ENCODE measurements around the gene MAGEB16. TPM values are rescaled to one million over a fixed set of nuclear protein-coding genes. Genes with fewer than 3 reads are reported as not detected.

MAGEB16 gene
- total RNA-seq, 1 experiment from 2014 or later, result not detected

- ChIA-PET POLR2A (ENCODE audit: unreplicated experiment) (no interaction called here), CTCF (no interaction called here)
- no peak for DNase-seq
- Histone ChIP-seq H3F3A (ENCODE audit: insufficient read depth, low read depth) (no peaks in the 10 kb centered on the region), H3K36me3 (ENCODE audit: low read depth) (no peaks in the 10 kb centered on the region), H3K9me2 (ENCODE audit: insufficient read depth) (no peaks in the 10 kb centered on the region), H3K4me1 (replicated peaks; ENCODE audit: insufficient read depth) (peaks cover 9% of the 10 kb centered on the region; the same call in 1 of the 2 replicates), H2AFZ (no peak overlapping the region), H3K4me2 (no peak overlapping the region), H4K20me1 (ENCODE audit: insufficient read depth) (no peaks in the 10 kb centered on the region), H3K79me2 (ENCODE audit: low read depth) (no peaks in the 10 kb centered on the region), H3K27me3 (ENCODE audit: insufficient read depth, low read depth) (no peaks in the 10 kb centered on the region), H3K27ac (no peak overlapping the region), H3K4me3 (no peak overlapping the region), H3K9me3 (ENCODE audit: insufficient read depth, low read depth) (no peaks in the 10 kb centered on the region)
- intact Hi-C loops (cut with micrococcal nuclease; ENCODE audit: unreplicated experiment), result no loop called here
- TF ChIP-seq, protein P1, sequence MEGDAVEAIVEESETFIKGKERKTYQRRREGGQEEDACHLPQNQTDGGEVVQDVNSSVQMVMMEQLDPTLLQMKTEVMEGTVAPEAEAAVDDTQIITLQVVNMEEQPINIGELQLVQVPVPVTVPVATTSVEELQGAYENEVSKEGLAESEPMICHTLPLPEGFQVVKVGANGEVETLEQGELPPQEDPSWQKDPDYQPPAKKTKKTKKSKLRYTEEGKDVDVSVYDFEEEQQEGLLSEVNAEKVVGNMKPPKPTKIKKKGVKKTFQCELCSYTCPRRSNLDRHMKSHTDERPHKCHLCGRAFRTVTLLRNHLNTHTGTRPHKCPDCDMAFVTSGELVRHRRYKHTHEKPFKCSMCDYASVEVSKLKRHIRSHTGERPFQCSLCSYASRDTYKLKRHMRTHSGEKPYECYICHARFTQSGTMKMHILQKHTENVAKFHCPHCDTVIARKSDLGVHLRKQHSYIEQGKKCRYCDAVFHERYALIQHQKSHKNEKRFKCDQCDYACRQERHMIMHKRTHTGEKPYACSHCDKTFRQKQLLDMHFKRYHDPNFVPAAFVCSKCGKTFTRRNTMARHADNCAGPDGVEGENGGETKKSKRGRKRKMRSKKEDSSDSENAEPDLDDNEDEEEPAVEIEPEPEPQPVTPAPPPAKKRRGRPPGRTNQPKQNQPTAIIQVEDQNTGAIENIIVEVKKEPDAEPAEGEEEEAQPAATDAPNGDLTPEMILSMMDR (conservative IDR thresholded peaks at IDR 0.05), result no peak
- TF ChIP-seq EZH2 (IDR thresholded peaks at IDR 0.05; ENCODE audit: low read depth), result no peak
- no TSS peak for BruUV-seq (replicated peaks)
Observed at GRCh38 chrX:35829501-35829900, 31.4 kb downstream of the MAGEB16 start.

GRCh38 chrX:35841872-35842271 is 43.7 kb downstream of the MAGEB16 start:
- ChIA-PET POLR2A (ENCODE audit: unreplicated experiment) (no interaction called here), CTCF (no interaction called here)
- no peaks in the 10 kb centered on the region for H3K36me3 ChIP-seq (ENCODE audit: low read depth)
- no peaks in the 10 kb centered on the region for H3K4me1 ChIP-seq (replicated peaks; ENCODE audit: insufficient read depth)
- TF ChIP-seq, protein P1 (conservative IDR thresholded peaks at IDR 0.05), result no peak
- intact Hi-C loops (cut with micrococcal nuclease; ENCODE audit: unreplicated experiment), result no loop called here
- no peaks in the 10 kb centered on the region for H3F3A ChIP-seq (ENCODE audit: insufficient read depth, low read depth)
- no peaks in the 10 kb centered on the region for H3K9me3 ChIP-seq (ENCODE audit: insufficient read depth, low read depth)
- DNase-seq, result no peak
- H3K27me3 ChIP-seq (ENCODE audit: insufficient read depth, low read depth), result no peaks in the 10 kb centered on the region
- no TSS peak for BruUV-seq (replicated peaks)
- no peaks in the 10 kb centered on the region for H3K9me2 ChIP-seq (ENCODE audit: insufficient read depth)
- no peak overlapping the region for H3K4me2 ChIP-seq
- no peak overlapping the region for H2AFZ ChIP-seq
- no peak overlapping the region for H3K4me3 ChIP-seq
- H3K79me2 ChIP-seq (ENCODE audit: low read depth), result no peaks in the 10 kb centered on the region
- H3K27ac ChIP-seq, result no peak overlapping the region
- H4K20me1 ChIP-seq (ENCODE audit: insufficient read depth), result no peaks in the 10 kb centered on the region

DNA sequence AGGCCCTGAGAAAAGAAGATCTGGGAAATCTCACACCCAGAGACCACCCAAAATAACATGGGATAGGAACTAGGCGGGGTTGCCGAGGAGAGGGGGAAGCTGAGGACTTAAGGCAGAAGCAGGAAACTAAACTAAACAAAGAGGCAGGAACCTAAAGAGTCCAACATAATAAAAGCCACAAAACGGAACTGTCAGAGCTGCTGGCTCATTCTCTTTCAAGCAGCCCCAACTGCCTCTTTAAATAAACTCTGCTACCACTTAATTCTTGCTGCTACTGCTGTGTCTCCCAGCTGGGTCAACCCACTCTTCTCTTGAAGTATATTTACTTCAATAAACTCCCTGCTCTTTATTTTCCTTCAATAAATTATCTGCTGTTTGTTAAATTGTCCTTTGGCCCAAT is 44.5 kb downstream of the MAGEB16 start:
- Histone ChIP-seq H3K9me2 (ENCODE audit: insufficient read depth) (no peaks in the 10 kb centered on the region), H3K4me2 (no peak overlapping the region), H3K9me3 (ENCODE audit: insufficient read depth, low read depth) (no peaks in the 10 kb centered on the region), H3K79me2 (ENCODE audit: low read depth) (no peaks in the 10 kb centered on the region), H3K27ac (no peak overlapping the region), H3F3A (ENCODE audit: insufficient read depth, low read depth) (no peaks in the 10 kb centered on the region), H3K27me3 (ENCODE audit: insufficient read depth, low read depth) (no peaks in the 10 kb centered on the region), H4K20me1 (ENCODE audit: insufficient read depth) (no peaks in the 10 kb centered on the region), H3K4me3 (no peak overlapping the region), H3K36me3 (ENCODE audit: low read depth) (no peaks in the 10 kb centered on the region), H3K4me1 (replicated peaks; ENCODE audit: insufficient read depth) (no peaks in the 10 kb centered on the region), H2AFZ (no peak overlapping the region)
- ChIA-PET POLR2A (ENCODE audit: unreplicated experiment) (no interaction called here), CTCF (no interaction called here)
- no TSS peak for BruUV-seq (replicated peaks)
- DNase-seq, result no peak
- intact Hi-C loops (cut with micrococcal nuclease; ENCODE audit: unreplicated experiment), result no loop called here
- TF ChIP-seq EZH2 (IDR thresholded peaks at IDR 0.05; ENCODE audit: low read depth), result no peak
- TF ChIP-seq, protein P1 (conservative IDR thresholded peaks at IDR 0.05), result no peak
